HepG2 (cell line): ENCODE measurements around the gene ANKS1B. TPM values are rescaled to one million over a fixed set of nuclear protein-coding genes. Genes with fewer than 3 reads are reported as not detected.

Experiments used
- ATAC-seq: fragments of 200-7000 bp; cut with Tn5 transposase; 3 replicates; pipeline ENCODE4 v1.9.1; 2020; ENCODE audit warnings: mild to moderate bottlenecking, moderate library complexity
- BruUV-seq: library from RNA; stranded (reverse); fragments of 400-500 nt; replicated peaks from 2 replicates; lab custom pipeline; 2021; lab: Mats Ljungman, UMichigan
- CTCF ChIA-PET: fragments of 300-600 bp; formaldehyde crosslinking; extraction: SDS; loops from one replicate; lab custom pipeline; 2021; ENCODE audit warnings: low total read pairs, inconsistent platforms, low intra/inter-chr PET ratio; lab: Yijun Ruan, JAX
- POLR2A ChIA-PET: fragments of 350-600 bp; sonication (Branson Sonifier 250); formaldehyde crosslinking; loops from one replicate; lab custom pipeline; 2020; ENCODE audit warnings: antibody characterized with exemption, inconsistent platforms; lab: Yijun Ruan, JAX
- DNase-seq: peaks from one replicate; pipeline ENCODE4 v3.0.0-alpha.2; 2015; ENCODE audit warnings: low spot score
- FAIRE-seq: peaks from 3 replicates; lab custom pipeline; 2011; peaks lifted over from hg19 to GRCh38; lab: Jason Lieb, UNC
- H2AFZ ChIP-seq: one replicate; pipeline ENCODE4 v1.6.1; 2011; ENCODE audit warnings: low read length, inconsistent platforms
- H3K27ac ChIP-seq: fragments of 300-600 bp; 3 replicates; pipeline ENCODE4 v1.8.0; 2011; ENCODE audit warnings: mixed run types, mild to moderate bottlenecking, mixed read lengths, low read length, inconsistent platforms; ENCODE audit not compliant: insufficient read depth; ENCODE audit errors: extremely low read length
- H3K27me3 ChIP-seq, 2 experiments: fragments of 200-600 bp in 1 of 2; 2 replicates in 1 of 2; 3 replicates in 1 of 2; pipeline versions ENCODE4 v1.6.0 to v1.8.0; 2011; ENCODE audit warnings: low read length in 2 of 2, mild to moderate bottlenecking in 2 of 2, moderate library complexity in 2 of 2, inconsistent platforms in 1 of 2; ENCODE audit not compliant: insufficient read depth in 2 of 2, control insufficient read depth in 1 of 2
- H3K36me3 ChIP-seq, 2 experiments: fragments of 200-600 bp in 1 of 2; replicated peaks in 1 of 2; 2 replicates in 1 of 2; 3 replicates in 1 of 2; pipeline versions ENCODE4 v1.5.1 to v1.8.0; 2011; ENCODE audit warnings: low read length in 2 of 2, inconsistent platforms in 1 of 2; ENCODE audit not compliant: insufficient read depth in 2 of 2, control insufficient read depth in 1 of 2
- H3K4me1 ChIP-seq: 2 replicates; pipeline ENCODE4 v1.5.1; 2012; ENCODE audit warnings: low read length, inconsistent platforms; ENCODE audit not compliant: insufficient read depth
- H3K4me2 ChIP-seq: 2 replicates; pipeline ENCODE4 v1.6.0; 2011; ENCODE audit warnings: low read depth, low read length, inconsistent platforms
- H3K4me3 ChIP-seq, 3 experiments: fragments of 200-600 bp in 1 of 3; sonication (generic), shearing (Covaris generic) in 1 of 3; replicated peaks in 1 of 3; 2 replicates each; pipeline ENCODE4 v1.5.1; 2011 to 2016; ENCODE audit warnings: low read length in 3 of 3, inconsistent platforms in 2 of 3, low read depth in 2 of 3, mild to moderate bottlenecking in 2 of 3, control low read depth in 1 of 3, mixed read lengths in 1 of 3; ENCODE audit not compliant: insufficient read depth in 1 of 3
- H3K79me2 ChIP-seq: one replicate; pipeline ENCODE4 v1.6.1; 2011; ENCODE audit warnings: low read length, inconsistent platforms; ENCODE audit not compliant: insufficient read depth
- H3K9ac ChIP-seq: 2 replicates; pipeline ENCODE4 v1.6.0; 2011; ENCODE audit warnings: mild to moderate bottlenecking, low read depth, low read length, inconsistent platforms; ENCODE audit not compliant: insufficient read depth
- H3K9me3 ChIP-seq: 2 replicates; pipeline ENCODE4 v1.5.1; 2012; ENCODE audit warnings: mild to moderate bottlenecking, low read length
- H4K20me1 ChIP-seq: 2 replicates; pipeline ENCODE4 v1.6.0; 2011; ENCODE audit warnings: inconsistent platforms, mild to moderate bottlenecking, low read length, moderate library complexity; ENCODE audit not compliant: insufficient read depth
- ETV6 ChIP-seq: sonication (generic); formaldehyde crosslinking; conservative IDR thresholded peaks from 2 replicates; pipeline ENCODE4 v1.4.0; 2020; ENCODE audit warnings: missing genetic modification reagents
- NRL ChIP-seq: sonication (generic); formaldehyde crosslinking; IDR thresholded peaks from 2 replicates; pipeline ENCODE4 v1.5.0; 2020; ENCODE audit warnings: missing genetic modification reagents, mild to moderate bottlenecking, moderate library complexity, borderline replicate concordance
- in situ Hi-C: cut with HindIII; loops from 2 replicates; pipeline ENCODE4 v1.10.0; 2017; ENCODE audit warnings: low pct_unique_long_range_greater_than_20kb; ENCODE audit not compliant: extremely low pct_ligation_motif_present
- intact Hi-C: fragments of 100-400 bp; cut with micrococcal nuclease; formaldehyde crosslinking; loops from one replicate; pipeline ENCODE4 v1.10.0; 2022; ENCODE audit not compliant: unreplicated experiment
- polyA plus RNA-seq, 8 experiments: library from polyadenylated mRNA; depleted of rRNA in 3 of 8; stranded (reverse) in 7 of 8; unstranded in 1 of 8; fragments of >200 nt; fragmentation: Illumina TruSeq in 4 of 8; extraction: Trizol in 4 of 8; gene quantifications; 2 replicates each; pipeline versions ENCODE4 v1.2.1 to v1.2.3, GENCODE V29; 2011 to 2016; ENCODE audit warnings: low read depth in 4 of 8, missing spikeins in 1 of 8, mixed read lengths in 1 of 8; ENCODE audit not compliant: insufficient read depth in 1 of 8
- total RNA-seq, 5 experiments: library from RNA; depleted of rRNA; stranded (reverse); fragments of >200 nt; fragmentation: Illumina TruSeq; extraction: Trizol; gene quantifications; 2 replicates each; pipeline ENCODE4 v1.2.3, GENCODE V29; 2016; ENCODE audit warnings: low read depth in 1 of 5
- TF ChIP-seq, protein P1 (sequence below): sonication (generic); formaldehyde crosslinking; IDR thresholded peaks from 2 replicates; pipeline ENCODE4 v1.4.0; 2020; ENCODE audit warnings: missing genetic modification reagents, borderline replicate concordance
- TF ChIP-seq, protein P2 (sequence below): sonication (generic); formaldehyde crosslinking; IDR thresholded peaks from 2 replicates; pipeline ENCODE4 v1.4.0; 2020; ENCODE audit warnings: missing genetic modification reagents, borderline replicate concordance

The ANKS1B gene
- total and polyA plus RNA-seq, 2 of the 13 experiments (the other 11 are each of a cell fraction or from before 2014, with no cell fraction given) = 0.15 TPM; not detected in 1

DNA sequence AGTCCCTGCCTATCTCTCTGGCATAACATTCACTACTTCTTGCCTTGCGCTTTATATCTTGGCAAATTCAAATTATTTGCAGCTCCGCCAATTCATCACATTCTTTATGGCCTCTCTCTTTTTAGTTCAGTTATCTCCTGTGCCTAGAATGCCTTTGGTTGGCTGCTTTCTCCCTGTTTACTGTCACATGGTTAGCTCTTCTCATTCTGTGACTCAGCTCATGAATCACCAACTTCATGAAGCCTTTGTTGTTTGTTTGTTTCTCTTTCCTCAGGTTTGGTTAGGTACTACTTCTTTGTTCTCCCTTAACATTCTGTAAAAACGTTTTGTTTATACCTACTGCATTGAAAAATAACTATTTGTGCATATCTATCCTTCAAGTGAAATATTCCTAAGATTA, 713.7 kb downstream of the ANKS1B start (continued):
- TF ChIP-seq, protein P1, sequence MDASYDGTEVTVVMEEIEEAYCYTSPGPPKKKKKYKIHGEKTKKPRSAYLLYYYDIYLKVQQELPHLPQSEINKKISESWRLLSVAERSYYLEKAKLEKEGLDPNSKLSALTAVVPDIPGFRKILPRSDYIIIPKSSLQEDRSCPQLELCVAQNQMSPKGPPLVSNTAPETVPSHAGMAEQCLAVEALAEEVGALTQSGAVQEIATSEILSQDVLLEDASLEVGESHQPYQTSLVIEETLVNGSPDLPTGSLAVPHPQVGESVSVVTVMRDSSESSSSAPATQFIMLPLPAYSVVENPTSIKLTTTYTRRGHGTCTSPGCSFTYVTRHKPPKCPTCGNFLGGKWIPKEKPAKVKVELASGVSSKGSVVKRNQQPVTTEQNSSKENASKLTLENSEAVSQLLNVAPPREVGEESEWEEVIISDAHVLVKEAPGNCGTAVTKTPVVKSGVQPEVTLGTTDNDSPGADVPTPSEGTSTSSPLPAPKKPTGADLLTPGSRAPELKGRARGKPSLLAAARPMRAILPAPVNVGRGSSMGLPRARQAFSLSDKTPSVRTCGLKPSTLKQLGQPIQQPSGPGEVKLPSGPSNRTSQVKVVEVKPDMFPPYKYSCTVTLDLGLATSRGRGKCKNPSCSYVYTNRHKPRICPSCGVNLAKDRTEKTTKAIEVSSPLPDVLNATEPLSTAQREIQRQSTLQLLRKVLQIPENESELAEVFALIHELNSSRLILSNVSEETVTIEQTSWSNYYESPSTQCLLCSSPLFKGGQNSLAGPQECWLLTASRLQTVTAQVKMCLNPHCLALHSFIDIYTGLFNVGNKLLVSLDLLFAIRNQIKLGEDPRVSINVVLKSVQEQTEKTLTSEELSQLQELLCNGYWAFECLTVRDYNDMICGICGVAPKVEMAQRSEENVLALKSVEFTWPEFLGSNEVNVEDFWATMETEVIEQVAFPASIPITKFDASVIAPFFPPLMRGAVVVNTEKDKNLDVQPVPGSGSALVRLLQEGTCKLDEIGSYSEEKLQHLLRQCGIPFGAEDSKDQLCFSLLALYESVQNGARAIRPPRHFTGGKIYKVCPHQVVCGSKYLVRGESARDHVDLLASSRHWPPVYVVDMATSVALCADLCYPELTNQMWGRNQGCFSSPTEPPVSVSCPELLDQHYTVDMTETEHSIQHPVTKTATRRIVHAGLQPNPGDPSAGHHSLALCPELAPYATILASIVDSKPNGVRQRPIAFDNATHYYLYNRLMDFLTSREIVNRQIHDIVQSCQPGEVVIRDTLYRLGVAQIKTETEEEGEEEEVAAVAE (CRISPR knock-in tag) = no peak
- TF ChIP-seq NRL = no peak
- TF ChIP-seq ETV6 = no peak

DNA sequence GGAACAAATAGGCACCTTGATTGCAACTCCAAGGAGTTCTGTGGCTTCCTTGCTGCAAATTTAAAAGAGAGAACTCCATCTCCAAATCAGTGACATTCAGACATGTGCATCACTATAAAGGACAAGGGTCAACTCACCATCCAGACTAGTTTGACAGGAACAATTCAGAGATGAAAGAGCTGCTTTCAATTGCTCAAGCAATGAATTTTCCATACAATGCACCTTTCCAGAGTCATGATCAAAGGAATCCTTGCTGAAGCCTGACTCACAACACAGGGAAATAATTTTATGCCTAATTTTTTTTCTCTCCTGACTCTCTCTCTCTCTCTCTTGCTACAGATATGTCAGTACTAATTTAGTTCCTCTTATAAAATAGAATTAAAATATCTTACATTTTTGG, 717.7 kb downstream of the ANKS1B start:
- FAIRE-seq = no peak
- Histone ChIP-seq H3K9ac (no peak overlapping the region), H2AFZ (no peak overlapping the region), H3K4me2 (no peak overlapping the region), H3K4me1 (no peaks in the 10 kb centered on the region), H4K20me1 (no peaks in the 10 kb centered on the region), H3K9me3 (0 out of 2 replicates have a peak, but pooled peaks cover 3% of the 10 kb centered on the region), H3K4me3 (no peak overlapping the region), H3K27me3 (no peaks in the 10 kb centered on the region)
- no peak for DNase-seq
- in situ Hi-C loops = no loop called here
- intact Hi-C loops = no loop called here
- TF ChIP-seq, protein P2, sequence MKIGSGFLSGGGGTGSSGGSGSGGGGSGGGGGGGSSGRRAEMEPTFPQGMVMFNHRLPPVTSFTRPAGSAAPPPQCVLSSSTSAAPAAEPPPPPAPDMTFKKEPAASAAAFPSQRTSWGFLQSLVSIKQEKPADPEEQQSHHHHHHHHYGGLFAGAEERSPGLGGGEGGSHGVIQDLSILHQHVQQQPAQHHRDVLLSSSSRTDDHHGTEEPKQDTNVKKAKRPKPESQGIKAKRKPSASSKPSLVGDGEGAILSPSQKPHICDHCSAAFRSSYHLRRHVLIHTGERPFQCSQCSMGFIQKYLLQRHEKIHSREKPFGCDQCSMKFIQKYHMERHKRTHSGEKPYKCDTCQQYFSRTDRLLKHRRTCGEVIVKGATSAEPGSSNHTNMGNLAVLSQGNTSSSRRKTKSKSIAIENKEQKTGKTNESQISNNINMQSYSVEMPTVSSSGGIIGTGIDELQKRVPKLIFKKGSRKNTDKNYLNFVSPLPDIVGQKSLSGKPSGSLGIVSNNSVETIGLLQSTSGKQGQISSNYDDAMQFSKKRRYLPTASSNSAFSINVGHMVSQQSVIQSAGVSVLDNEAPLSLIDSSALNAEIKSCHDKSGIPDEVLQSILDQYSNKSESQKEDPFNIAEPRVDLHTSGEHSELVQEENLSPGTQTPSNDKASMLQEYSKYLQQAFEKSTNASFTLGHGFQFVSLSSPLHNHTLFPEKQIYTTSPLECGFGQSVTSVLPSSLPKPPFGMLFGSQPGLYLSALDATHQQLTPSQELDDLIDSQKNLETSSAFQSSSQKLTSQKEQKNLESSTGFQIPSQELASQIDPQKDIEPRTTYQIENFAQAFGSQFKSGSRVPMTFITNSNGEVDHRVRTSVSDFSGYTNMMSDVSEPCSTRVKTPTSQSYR (CRISPR knock-in tag) = no peak
- TF ChIP-seq, all 625 proteins: peak for 0
- Histone ChIP-seq H3K36me3 (no peaks in the 10 kb centered on the region), H3K79me2 (no peaks in the 10 kb centered on the region), H3K27ac (no peak overlapping the region)
- no peak for ATAC-seq
- no TSS peak for BruUV-seq
- ChIA-PET CTCF (no interaction called here), POLR2A (no interaction called here)
